Suprapubic skin (tissue), 4 donors: ENCODE measurements around the gene NACAD.

Source experiments
- CTCF ChIP-seq, 2 donors: fragments of 200-600 bp in 1 of 2; fragments of 450-650 bp in 1 of 2; sonication (generic) in 1 of 2; IDR thresholded peaks; one replicate each; pipeline ENCODE4 v1.5.1; 2016 to 2019; ENCODE audit warnings: antibody characterized with exemption in 2 of 2, mild to moderate bottlenecking in 1 of 2, moderate library complexity in 1 of 2
- EP300 ChIP-seq: sonication (generic); formaldehyde crosslinking; IDR thresholded peaks from one replicate; pipeline ENCODE4 v1.6.1; 2017; ENCODE audit warnings: antibody characterized with exemption
- POLR2AphosphoS5 ChIP-seq, 3 donors: sonication (generic); formaldehyde crosslinking; IDR thresholded peaks; one replicate each; pipeline ENCODE4 v1.6.1; 2017; ENCODE audit warnings: antibody characterized with exemption in 3 of 3

- TF ChIP-seq CTCF (IDR thresholded peaks at IDR 0.05): no peak
- no peak for TF ChIP-seq EP300
- no peak for TF ChIP-seq POLR2AphosphoS5 (IDR thresholded peaks at IDR 0.05)
Observed at GRCh38 chr7:45067582-45067981, 21.2 kb downstream of the NACAD start.
